ENCODE measurements around the gene EPHB1. TPM values are rescaled to one million over a fixed set of nuclear protein-coding genes. Genes with fewer than 3 reads are reported as not detected.

EPHB1 gene
- 1.6 and 3.0 TPM in 2 replicates for total RNA-seq (2014; rRNA removed; shearing (Covaris generic))

GRCh38 chr3:134794950-134795745, at the start of gene EPHB1:
Gene EPHB1 (plus strand): TSS chr3:134795260.

Small RNAs within 50 kb of the gene (small RNA-seq; reads per million reads assigned to genes)
- gene RNA5SP141 (2.0 reads per million, percentile 73 among the genes with 10 or more reads in this experiment), gene RNU6-1174P (not detected)

Other genes starting within 250 kb of the EPHB1 start
- 0.16 TPM in 1 of 2 replicates, not detected in the other for gene KY, start 144.2 kb upstream of the EPHB1 start, total RNA-seq (2014; rRNA removed; shearing (Covaris generic))

All from A375 (cell line).